Keratinocyte (primary cell): ENCODE data around the gene SMAD7. TPM values are rescaled to one million over a fixed set of nuclear protein-coding genes. Genes with fewer than 3 reads are reported as not detected.

ENCODE experiments used
- DNase-seq: peaks from one replicate; pipeline ENCODE4 v3.0.0-alpha.2; 2011; ENCODE audit warnings: low read depth, missing footprints, low spot score
- FAIRE-seq: peaks from 2 replicates; lab custom pipeline; 2011; peaks lifted over from hg19 to GRCh38; lab: Jason Lieb, UNC
- H2AFZ ChIP-seq: 2 replicates; pipeline ENCODE4 v1.6.0; 2012; ENCODE audit warnings: low read length, control low read depth, inconsistent platforms; ENCODE audit not compliant: control insufficient read depth
- H3K27ac ChIP-seq: 2 replicates; pipeline ENCODE4 v1.5.1; 2011; ENCODE audit warnings: low read length; ENCODE audit not compliant: control insufficient read depth, insufficient read depth
- H3K27me3 ChIP-seq: 3 replicates; pipeline ENCODE4 v1.6.0; 2011; ENCODE audit warnings: low read length; ENCODE audit not compliant: control insufficient read depth, insufficient read depth; ENCODE audit errors: extremely low read depth
- H3K36me3 ChIP-seq, 2 experiments: 2 replicates in 1 of 2; 3 replicates in 1 of 2; pipeline ENCODE4 v1.5.1; 2011; ENCODE audit warnings: low read length in 2 of 2, mild to moderate bottlenecking in 1 of 2; ENCODE audit not compliant: control insufficient read depth in 2 of 2, insufficient read depth in 2 of 2; ENCODE audit errors: extremely low read depth in 1 of 2
- H3K4me1 ChIP-seq: 3 replicates; pipeline ENCODE4 v1.5.1; 2011; ENCODE audit warnings: low read length; ENCODE audit not compliant: control insufficient read depth, insufficient read depth; ENCODE audit errors: extremely low read depth
- H3K4me2 ChIP-seq: 3 replicates; pipeline ENCODE4 v1.6.0; 2011; ENCODE audit warnings: low read depth, low read length; ENCODE audit not compliant: control insufficient read depth, insufficient read depth; ENCODE audit errors: extremely low read depth
- H3K4me3 ChIP-seq, 3 experiments: fragments of 200-600 bp in 1 of 3; sonication (generic) in 1 of 3; 2 replicates in 2 of 3; 3 replicates in 1 of 3; pipeline ENCODE4 v1.5.1; 2011 to 2016; ENCODE audit warnings: low read length in 3 of 3, mild to moderate bottlenecking in 3 of 3, control low read depth in 2 of 3, inconsistent platforms in 1 of 3, low read depth in 1 of 3, mixed read lengths in 1 of 3, mixed run types in 1 of 3, moderate library complexity in 1 of 3; ENCODE audit not compliant: control insufficient read depth in 2 of 3, insufficient read depth in 2 of 3; ENCODE audit errors: extremely low read depth in 1 of 3
- H3K79me2 ChIP-seq: 2 replicates; pipeline ENCODE4 v1.6.0; 2012; ENCODE audit warnings: low read length; ENCODE audit not compliant: control insufficient read depth, insufficient read depth
- H3K9ac ChIP-seq: 3 replicates; pipeline ENCODE4 v1.6.0; 2011; ENCODE audit warnings: low read length; ENCODE audit not compliant: control insufficient read depth, insufficient read depth; ENCODE audit errors: extremely low read depth
- H3K9me1 ChIP-seq: 3 replicates; pipeline ENCODE4 v1.6.0; 2011; ENCODE audit warnings: low read length; ENCODE audit not compliant: control insufficient read depth, insufficient read depth; ENCODE audit errors: extremely low read depth
- H3K9me3 ChIP-seq: 2 replicates; pipeline ENCODE4 v1.5.1; 2012; ENCODE audit warnings: low read depth, low read length; ENCODE audit not compliant: control insufficient read depth
- H4K20me1 ChIP-seq: 3 replicates; pipeline ENCODE4 v1.6.0; 2011; ENCODE audit warnings: low read length; ENCODE audit not compliant: control insufficient read depth, insufficient read depth; ENCODE audit errors: extremely low read depth
- EZH2 ChIP-seq: IDR thresholded peaks from one replicate; pipeline ENCODE4 v1.6.1; 2012; ENCODE audit warnings: inconsistent platforms, mild to moderate bottlenecking, low read length, moderate library complexity
- dilution Hi-C: fragments of 300-500 bp; cut with MboI; formaldehyde crosslinking; loops from one replicate; pipeline ENCODE4 v1.7.0; 2020; ENCODE audit warnings: low sequenced_read_pairs; ENCODE audit not compliant: extremely low pct_ligation_motif_present
- polyA plus RNA-seq, 5 experiments: library from polyadenylated mRNA; depleted of rRNA in 3 of 5; stranded (reverse) in 3 of 5; stranded (forward) in 1 of 5; unstranded in 1 of 5; fragments of >200 nt; gene quantifications; 1 replicate in 1 of 5; 2 replicates in 3 of 5; 3 replicates in 1 of 5; pipeline versions ENCODE4 v1.2.1 to v1.2.3, GENCODE V29; 2011 to 2012; ENCODE audit warnings: missing spikeins in 2 of 5, low read depth in 1 of 5, low replicate concordance in 1 of 5
- TF ChIP-seq, protein P1 (sequence below), 3 experiments: IDR thresholded peaks in 1 of 3; conservative IDR thresholded peaks in 1 of 3; optimal IDR thresholded peaks in 1 of 3; 2 replicates in 2 of 3; 3 replicates in 1 of 3; pipeline versions ENCODE3 to v1.5.1; 2011; ENCODE audit warnings: low read length in 3 of 3, mild to moderate bottlenecking in 3 of 3, moderate library complexity in 2 of 3, control low read depth in 1 of 3, inconsistent platforms in 1 of 3; ENCODE audit not compliant: insufficient read depth in 2 of 3; ENCODE audit errors: extremely low read depth in 1 of 3

The SMAD7 gene
- polyA plus RNA-seq, 1 donor (not counting 4 experiments of a cell fraction or from before 2014, with no cell fraction given): 9.5 TPM

DNA sequence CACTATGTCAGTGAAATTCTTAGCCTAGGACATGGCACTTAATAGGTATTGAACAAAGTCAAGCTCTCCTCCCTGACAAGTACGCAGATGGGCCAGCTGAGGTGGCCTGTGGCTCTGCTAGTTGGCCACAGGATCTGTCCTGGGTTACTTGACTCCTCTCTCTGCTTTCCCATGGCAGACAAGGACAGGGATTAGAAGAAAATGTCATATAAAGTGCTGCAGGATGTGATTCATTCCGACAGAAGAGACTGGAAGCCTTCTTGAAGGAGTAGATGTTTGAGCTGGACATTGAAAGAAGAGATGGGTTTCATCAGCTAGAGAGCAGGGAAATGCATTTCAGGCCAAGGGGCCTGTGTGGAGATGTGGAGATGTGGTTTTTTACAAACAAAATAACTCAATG lies 46.7 kb downstream of the SMAD7 start:
- Histone ChIP-seq H3K4me2 (no peak overlapping the region), H3K9ac (no peak overlapping the region), H4K20me1 (no peaks in the 10 kb centered on the region), H3K9me1 (no peaks in the 10 kb centered on the region), H3K36me3 (no peaks in the 10 kb centered on the region), H3K9me3 (peaks cover 4% of the 10 kb centered on the region), H3K79me2 (no peaks in the 10 kb centered on the region), H3K4me1 (peaks cover 11% of the 10 kb centered on the region), H3K4me3 (no peak overlapping the region), H3K27ac (no peak overlapping the region), H2AFZ (no peak overlapping the region), H3K27me3 (no peaks in the 10 kb centered on the region)
- dilution Hi-C loops: no loop called here
- DNase-seq (no peak), FAIRE-seq (no peak)
- TF ChIP-seq, protein P1, sequence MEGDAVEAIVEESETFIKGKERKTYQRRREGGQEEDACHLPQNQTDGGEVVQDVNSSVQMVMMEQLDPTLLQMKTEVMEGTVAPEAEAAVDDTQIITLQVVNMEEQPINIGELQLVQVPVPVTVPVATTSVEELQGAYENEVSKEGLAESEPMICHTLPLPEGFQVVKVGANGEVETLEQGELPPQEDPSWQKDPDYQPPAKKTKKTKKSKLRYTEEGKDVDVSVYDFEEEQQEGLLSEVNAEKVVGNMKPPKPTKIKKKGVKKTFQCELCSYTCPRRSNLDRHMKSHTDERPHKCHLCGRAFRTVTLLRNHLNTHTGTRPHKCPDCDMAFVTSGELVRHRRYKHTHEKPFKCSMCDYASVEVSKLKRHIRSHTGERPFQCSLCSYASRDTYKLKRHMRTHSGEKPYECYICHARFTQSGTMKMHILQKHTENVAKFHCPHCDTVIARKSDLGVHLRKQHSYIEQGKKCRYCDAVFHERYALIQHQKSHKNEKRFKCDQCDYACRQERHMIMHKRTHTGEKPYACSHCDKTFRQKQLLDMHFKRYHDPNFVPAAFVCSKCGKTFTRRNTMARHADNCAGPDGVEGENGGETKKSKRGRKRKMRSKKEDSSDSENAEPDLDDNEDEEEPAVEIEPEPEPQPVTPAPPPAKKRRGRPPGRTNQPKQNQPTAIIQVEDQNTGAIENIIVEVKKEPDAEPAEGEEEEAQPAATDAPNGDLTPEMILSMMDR (optimal IDR thresholded peaks at IDR 0.05 in 1 of 3, IDR thresholded peaks at IDR 0.05 in 1 of 3, conservative IDR thresholded peaks at IDR 0.05 in 1 of 3; ENCODE audit: extremely low read depth in 1 of 3, insufficient read depth in 2 of 3, low read length in 3 of 3): no peak
- TF ChIP-seq EZH2: no peak

DNA sequence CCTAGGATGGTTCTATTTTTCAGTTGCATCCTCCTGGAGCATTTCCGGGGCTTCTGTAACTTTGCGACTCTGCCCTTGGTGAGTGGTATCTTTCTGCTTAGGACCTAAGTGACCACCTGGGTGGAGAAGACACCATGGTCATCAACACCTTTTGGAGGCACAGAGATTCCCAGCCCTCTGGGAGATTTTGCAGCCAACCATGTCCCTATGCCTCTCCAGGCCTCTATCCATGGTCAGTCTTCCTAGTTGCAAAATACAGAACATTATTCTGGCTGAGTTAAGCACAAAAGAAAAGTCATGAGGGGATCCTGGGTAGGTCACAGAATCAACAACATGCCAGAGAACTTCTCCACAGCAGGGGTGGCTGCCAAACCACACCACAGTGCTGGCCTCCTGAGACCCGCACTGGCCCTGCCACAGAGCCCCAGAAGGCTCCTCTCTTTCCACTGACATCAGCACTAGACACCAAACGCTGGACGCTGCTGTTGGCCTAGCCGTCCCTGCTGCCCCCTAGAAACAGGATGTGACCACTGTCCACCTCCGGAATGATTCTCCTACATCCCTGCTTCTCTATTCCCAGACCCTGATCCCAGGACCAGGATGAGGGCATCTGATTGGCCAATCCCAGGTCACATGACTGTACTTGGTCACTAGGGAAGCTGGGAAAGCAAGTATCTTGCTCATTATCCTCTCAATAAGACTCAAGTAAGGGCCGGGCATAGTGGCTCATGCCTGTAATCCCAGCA lies 47.7 kb downstream of the SMAD7 start:
- H3K4me2 ChIP-seq: no peak overlapping the region

More for the DNA sequence above, 47.7 kb downstream of the SMAD7 start:
- no peak for TF ChIP-seq EZH2
- TF ChIP-seq, protein P1 (optimal IDR thresholded peaks at IDR 0.05 in 1 of 3, IDR thresholded peaks at IDR 0.05 in 1 of 3, conservative IDR thresholded peaks at IDR 0.05 in 1 of 3; ENCODE audit: extremely low read depth in 1 of 3, insufficient read depth in 2 of 3, low read length in 3 of 3): no peak
- Histone ChIP-seq H3K9me3 (peaks cover 4% of the 10 kb centered on the region), H3K36me3 (no peaks in the 10 kb centered on the region), H2AFZ (no peak overlapping the region), H3K27me3 (no peaks in the 10 kb centered on the region), H3K27ac (no peak overlapping the region), H3K4me1 (peaks cover 11% of the 10 kb centered on the region), H3K9ac (no peak overlapping the region), H4K20me1 (no peaks in the 10 kb centered on the region), H3K4me3 (no peak overlapping the region), H3K9me1 (no peaks in the 10 kb centered on the region), H3K79me2 (no peaks in the 10 kb centered on the region)
- dilution Hi-C loops: no loop called here
- FAIRE-seq: no peak
- DNase-seq: no peak
